ENCODE results near the gene FAM53B.

Gene FAM53B

GRCh38 chr10:124695259-124695658 lies 48.9 kb downstream of the FAM53B start:
- Histone ChIP-seq H2AFZ (ENCODE audit: low read length) (no peak overlapping the region), H3K27ac (ENCODE audit: low read length) (no peak overlapping the region), H3K9me2 (replicated peaks; ENCODE audit: insufficient read depth, low read length) (no peaks in the 10 kb centered on the region), H3K4me1 (ENCODE audit: low read length) (peaks cover 44% of the 10 kb centered on the region), H3K36me3 (replicated peaks; ENCODE audit: insufficient read depth, low read length) (no peaks in the 10 kb centered on the region), H3K79me2 (ENCODE audit: low read length) (peaks cover 59% of the 10 kb centered on the region), H3F3A (ENCODE audit: insufficient read depth, low read length) (peaks cover 13% of the 10 kb centered on the region), H3K4me3 (ENCODE audit: low read length) (no peak overlapping the region), H3K9me3 (replicated peaks; ENCODE audit: insufficient read depth, low read length) (no peaks in the 10 kb centered on the region), H3K4me2 (ENCODE audit: low read depth, low read length) (no peak overlapping the region), H3K9ac (ENCODE audit: low read length) (no peak overlapping the region), H3K27me3 (replicated peaks; ENCODE audit: insufficient read depth, low read length) (no peaks in the 10 kb centered on the region), H4K20me1 (ENCODE audit: insufficient read depth, low read length) (no peaks in the 10 kb centered on the region)
- no peak for DNase-seq
- TF ChIP-seq CTCF (IDR thresholded peaks at IDR 0.05; ENCODE audit: low read length): no peak
- no peak for TF ChIP-seq EZH2phosphoT487 (IDR thresholded peaks at IDR 0.05; ENCODE audit: low read length)
- TF ChIP-seq EZH2 (optimal IDR thresholded peaks at IDR 0.05; ENCODE audit: low read depth, low read length): no peak

GRCh38 chr10:124694481-124695220 lies 49.5 kb downstream of the FAM53B start:
- no peaks in the 10 kb centered on the region for H3K27me3 ChIP-seq (replicated peaks; ENCODE audit: insufficient read depth, low read length)
- H4K20me1 ChIP-seq (ENCODE audit: insufficient read depth, low read length): no peaks in the 10 kb centered on the region
- H3F3A ChIP-seq (ENCODE audit: insufficient read depth, low read length): peaks cover 13% of the 10 kb centered on the region
- no peak for DNase-seq
- no peaks in the 10 kb centered on the region for H3K36me3 ChIP-seq (replicated peaks; ENCODE audit: insufficient read depth, low read length)
- peaks cover 53% of the 10 kb centered on the region for H3K79me2 ChIP-seq (ENCODE audit: low read length)
- peak overlapping the region; percentile 46 for H3K9ac ChIP-seq (ENCODE audit: low read length)
- no peak overlapping the region for H3K4me3 ChIP-seq (ENCODE audit: low read length)
- peaks cover 44% of the 10 kb centered on the region for H3K4me1 ChIP-seq (ENCODE audit: low read length)
- H3K4me2 ChIP-seq (ENCODE audit: low read depth, low read length): no peak overlapping the region
- H3K9me2 ChIP-seq (replicated peaks; ENCODE audit: insufficient read depth, low read length): no peaks in the 10 kb centered on the region
- no peaks in the 10 kb centered on the region for H3K9me3 ChIP-seq (replicated peaks; ENCODE audit: insufficient read depth, low read length)
- no peak for TF ChIP-seq EZH2phosphoT487 (IDR thresholded peaks at IDR 0.05; ENCODE audit: low read length)
- no peak for TF ChIP-seq CTCF (IDR thresholded peaks at IDR 0.05; ENCODE audit: low read length)
- no peak for TF ChIP-seq EZH2 (optimal IDR thresholded peaks at IDR 0.05; ENCODE audit: low read depth, low read length)
- peak overlapping the region; percentile 82; the same call in 1 of the 2 replicates for H3K27ac ChIP-seq (ENCODE audit: low read length)
- no peak overlapping the region for H2AFZ ChIP-seq (ENCODE audit: low read length)

- DNase-seq: peak; percentile 72
- Histone ChIP-seq H3K4me3 (ENCODE audit: low read length) (no peak overlapping the region), H2AFZ (ENCODE audit: low read length) (no peak overlapping the region), H3F3A (ENCODE audit: insufficient read depth, low read length) (peaks cover 13% of the 10 kb centered on the region), H3K27ac (ENCODE audit: low read length) (peak overlapping the region; percentile 82), H3K36me3 (replicated peaks; ENCODE audit: insufficient read depth, low read length) (no peaks in the 10 kb centered on the region), H3K4me2 (ENCODE audit: low read depth, low read length) (peak overlapping the region; percentile 20; the same call in 1 of the 2 replicates), H3K9me3 (replicated peaks; ENCODE audit: insufficient read depth, low read length) (no peaks in the 10 kb centered on the region), H3K27me3 (replicated peaks; ENCODE audit: insufficient read depth, low read length) (no peaks in the 10 kb centered on the region), H4K20me1 (ENCODE audit: insufficient read depth, low read length) (no peaks in the 10 kb centered on the region), H3K9me2 (replicated peaks; ENCODE audit: insufficient read depth, low read length) (no peaks in the 10 kb centered on the region), H3K4me1 (ENCODE audit: low read length) (peaks cover 44% of the 10 kb centered on the region), H3K9ac (ENCODE audit: low read length) (peak overlapping the region; percentile 46), H3K79me2 (ENCODE audit: low read length) (peaks cover 46% of the 10 kb centered on the region)
- no peak for TF ChIP-seq CTCF (IDR thresholded peaks at IDR 0.05; ENCODE audit: low read length)
- no peak for TF ChIP-seq EZH2 (optimal IDR thresholded peaks at IDR 0.05; ENCODE audit: low read depth, low read length)
- TF ChIP-seq EZH2phosphoT487 (IDR thresholded peaks at IDR 0.05; ENCODE audit: low read length): no peak
Measured at GRCh38 chr10:124693801-124694416, 50.3 kb downstream of the FAM53B start.

All from MM.1S (cell line).